H9 (cell line): ENCODE results near the gene LSM7. TPM values are rescaled to one million over a fixed set of nuclear protein-coding genes. Genes with fewer than 3 reads are reported as not detected.
A peak's percentile ranks its signal among the peaks of the same experiment; 100 is the strongest.

Experiments used
- DNase-seq: peaks from one replicate; pipeline ENCODE4 v3.0.0-alpha.2; 2017
- H2AFZ ChIP-seq: one replicate; pipeline ENCODE4 v1.6.1; 2013; ENCODE audit warnings: mild to moderate bottlenecking, low read length, control low read depth, moderate library complexity
- H2AK5ac ChIP-seq: 2 replicates; pipeline ENCODE4 v1.6.1; 2013; ENCODE audit warnings: low read length, control low read depth, mixed read lengths; ENCODE audit not compliant: insufficient read length
- H2BK120ac ChIP-seq: one replicate; pipeline ENCODE4 v1.6.1; 2013; ENCODE audit warnings: low read depth, mild to moderate bottlenecking, low read length, control low read depth, inconsistent platforms; ENCODE audit not compliant: poor library complexity, severe bottlenecking
- H2BK12ac ChIP-seq: 2 replicates; pipeline ENCODE4 v1.6.1; 2013; ENCODE audit warnings: low read length, control low read depth, mixed read lengths, low read depth; ENCODE audit not compliant: insufficient read length
- H2BK15ac ChIP-seq: 2 replicates; pipeline ENCODE4 v1.6.1; 2013; ENCODE audit warnings: low read depth, low read length, control low read depth
- H2BK20ac ChIP-seq: one replicate; pipeline ENCODE4 v1.6.1; 2013; ENCODE audit warnings: low read depth, mild to moderate bottlenecking, low read length, control low read depth, inconsistent platforms; ENCODE audit not compliant: poor library complexity, severe bottlenecking
- H2BK5ac ChIP-seq: 2 replicates; pipeline ENCODE4 v1.6.1; 2013; ENCODE audit warnings: low read length, control low read depth, mixed read lengths; ENCODE audit not compliant: insufficient read length
- H3K14ac ChIP-seq: 2 replicates; pipeline ENCODE4 v1.6.1; 2013; ENCODE audit warnings: low read length, control low read depth; ENCODE audit not compliant: insufficient read depth
- H3K18ac ChIP-seq: 2 replicates; pipeline ENCODE4 v1.6.1; 2013; ENCODE audit warnings: low read depth, mild to moderate bottlenecking, mixed read lengths, low read length, control low read depth; ENCODE audit not compliant: insufficient read length
- H3K23ac ChIP-seq: 2 replicates; pipeline ENCODE4 v1.6.1; 2013; ENCODE audit warnings: low read length, control low read depth, mixed read lengths, low read depth; ENCODE audit not compliant: insufficient read length
- H3K23me2 ChIP-seq: 2 replicates; pipeline ENCODE4 v1.6.1; 2013; ENCODE audit warnings: low read depth, mild to moderate bottlenecking, mixed read lengths, low read length, control low read depth; ENCODE audit not compliant: insufficient read length, poor library complexity, severe bottlenecking
- H3K27ac ChIP-seq: 2 replicates; pipeline ENCODE4 v1.5.1; 2013; ENCODE audit warnings: low read length, control low read depth, mixed read lengths, low read depth; ENCODE audit not compliant: insufficient read length
- H3K27me3 ChIP-seq: 2 replicates; pipeline ENCODE4 v1.6.1; 2013; ENCODE audit warnings: low read length, control low read depth, inconsistent platforms; ENCODE audit not compliant: insufficient read depth
- H3K4ac ChIP-seq: 2 replicates; pipeline ENCODE4 v1.6.1; 2013; ENCODE audit warnings: low read depth, mild to moderate bottlenecking, control low read depth, inconsistent platforms, low read length, moderate library complexity
- H3K4me1 ChIP-seq: 2 replicates; pipeline ENCODE4 v1.6.1; 2013; ENCODE audit warnings: low read length, control low read depth, inconsistent platforms; ENCODE audit not compliant: insufficient read depth
- H3K4me2 ChIP-seq: 2 replicates; pipeline ENCODE4 v1.6.1; 2013; ENCODE audit warnings: low read length, control low read depth, mixed read lengths; ENCODE audit not compliant: insufficient read length, insufficient read depth
- H3K56ac ChIP-seq: 2 replicates; pipeline ENCODE4 v1.6.1; 2013; ENCODE audit warnings: low read depth, mild to moderate bottlenecking, mixed read lengths, low read length, control low read depth; ENCODE audit not compliant: insufficient read length
- H3K79me1 ChIP-seq: 2 replicates; pipeline ENCODE4 v1.6.1; 2013; ENCODE audit warnings: low read depth, mild to moderate bottlenecking, moderate library complexity, low read length, control low read depth, inconsistent platforms; ENCODE audit not compliant: insufficient read depth, poor library complexity, severe bottlenecking
- H3K79me2 ChIP-seq: 2 replicates; pipeline ENCODE4 v1.6.1; 2013; ENCODE audit warnings: low read length, control low read depth, inconsistent platforms; ENCODE audit not compliant: insufficient read depth
- H3K9ac ChIP-seq: 2 replicates; pipeline ENCODE4 v1.6.1; 2013; ENCODE audit warnings: low read length, control low read depth, mixed read lengths; ENCODE audit not compliant: insufficient read length; ENCODE audit errors: extremely low read depth
- H3K9me3 ChIP-seq: one replicate; pipeline ENCODE4 v1.6.1; 2013; ENCODE audit warnings: low read depth, low read length, inconsistent platforms; ENCODE audit not compliant: control insufficient read depth
- H3T11ph ChIP-seq: one replicate; pipeline ENCODE4 v1.6.1; 2013; ENCODE audit warnings: mild to moderate bottlenecking, low read length, control low read depth, inconsistent platforms
- H4K20me1 ChIP-seq: one replicate; pipeline ENCODE4 v1.6.1; 2013; ENCODE audit not compliant: control insufficient read depth, insufficient read length, insufficient read depth
- H4K5ac ChIP-seq: 2 replicates; pipeline ENCODE4 v1.6.1; 2013; ENCODE audit warnings: low read depth, mild to moderate bottlenecking, mixed read lengths, low read length, control low read depth; ENCODE audit not compliant: insufficient read length
- H4K8ac ChIP-seq: replicated peaks from 2 replicates; pipeline ENCODE4 v1.6.1; 2013; ENCODE audit warnings: low read length, control low read depth, mixed read lengths, low read depth; ENCODE audit not compliant: insufficient read length
- H4K91ac ChIP-seq: 2 replicates; pipeline ENCODE4 v1.6.1; 2013; ENCODE audit warnings: low read depth, mild to moderate bottlenecking, moderate library complexity, mixed read lengths, low read length, control low read depth; ENCODE audit not compliant: insufficient read length
- H3K27ac Mint-ChIP-seq, 3 experiments: 2 replicates in 2 of 3; 3 replicates in 1 of 3; pipeline ENCODE4 v1.8.0; 2020 to 2021; ENCODE audit warnings: mixed read lengths in 3 of 3, mild to moderate bottlenecking in 1 of 3, moderate library complexity in 1 of 3
- H3K27me3 Mint-ChIP-seq: 2 replicates; pipeline ENCODE4 v1.8.0; 2021; ENCODE audit warnings: low read depth, mild to moderate bottlenecking, moderate library complexity, mixed read lengths
- H3K36me3 Mint-ChIP-seq, 3 experiments: 2 replicates in 2 of 3; 3 replicates in 1 of 3; pipeline ENCODE4 v1.8.0; 2020 to 2021; ENCODE audit warnings: low read depth in 3 of 3, mixed read lengths in 3 of 3; ENCODE audit not compliant: insufficient read depth in 1 of 3
- H3K4me1 Mint-ChIP-seq, 2 experiments: 2 replicates each; pipeline ENCODE4 v1.8.0; 2020; ENCODE audit warnings: mixed read lengths in 2 of 2
- H3K4me3 Mint-ChIP-seq, 2 experiments: 2 replicates in 1 of 2; 3 replicates in 1 of 2; pipeline ENCODE4 v1.8.0; 2020 to 2021; ENCODE audit warnings: mild to moderate bottlenecking in 2 of 2, mixed read lengths in 2 of 2, moderate library complexity in 1 of 2
- H3K9me3 Mint-ChIP-seq, 2 experiments: 2 replicates in 1 of 2; 3 replicates in 1 of 2; pipeline ENCODE4 v1.8.0; 2020; ENCODE audit warnings: mild to moderate bottlenecking in 2 of 2, mixed read lengths in 2 of 2, moderate library complexity in 1 of 2
- WGBS: extraction: QIAGEN DNeasy Blood & Tissue Kit; methylation state at CpG from one replicate; pipeline ENCODE4 v1.1.7; 2013; ENCODE audit warnings: missing lambda C conversion rate, low lambda C conversion rate, mixed read lengths; ENCODE audit not compliant: insufficient read length; ENCODE audit errors: extremely low coverage; 5-methylcytosine and 5-hydroxymethylcytosine counted together
- total RNA-seq: library from RNA; stranded (reverse); gene quantifications from 2 replicates; pipeline ENCODE4 v1.2.1, GENCODE V29; 2021
- TF ChIP-seq, protein P1 (sequence below): fragments of 200-600 bp; sonication (generic); conservative IDR thresholded peaks from 3 replicates; pipeline ENCODE4 v1.8.0; 2021; ENCODE audit warnings: antibody characterized with exemption, mild to moderate bottlenecking

The LSM7 gene
- total RNA-seq, 1 experiment from 2014 or later: 187 TPM

DNA sequence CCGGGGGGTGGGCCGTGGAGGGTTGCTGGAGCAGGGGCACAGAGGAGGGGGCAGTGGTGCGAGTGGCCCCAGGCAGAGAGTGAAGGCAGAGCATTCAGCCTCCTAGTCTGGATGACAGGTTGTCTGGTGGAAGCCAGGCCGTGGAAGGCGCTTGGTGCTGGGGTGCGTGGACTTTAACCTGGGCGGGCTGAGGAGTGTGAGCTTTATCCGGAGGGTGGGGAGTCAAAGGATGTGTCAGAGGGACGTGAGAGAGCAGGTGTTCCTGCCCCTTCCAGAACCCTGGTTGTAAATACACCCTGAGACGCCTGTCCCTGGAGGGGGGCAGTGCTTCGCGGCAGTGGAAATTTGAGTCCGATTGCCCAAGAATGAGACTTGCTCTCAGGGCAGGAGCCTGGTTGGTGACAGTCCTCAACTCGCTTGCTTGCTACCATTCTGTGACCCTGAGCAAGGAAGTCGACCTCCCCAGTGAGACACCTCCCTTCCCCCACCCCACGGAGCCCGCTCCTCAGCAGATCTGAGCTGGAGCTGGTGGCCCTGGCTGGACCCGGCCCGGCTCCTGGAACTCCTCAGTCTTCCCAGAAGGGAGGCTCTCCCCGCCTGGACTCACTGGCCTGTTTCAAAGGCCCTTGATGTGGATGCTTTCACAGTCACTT, 2.4 kb upstream of the LSM7 start:
- Mint-ChIP-seq H3K27ac (peak overlapping the region; percentile 77 to 99 (median 84); a peak in 6 of 7 replicates), H3K9me3 (peaks cover 2% of the 10 kb centered on the region in 2 experiments; a peak in 4 of 5 replicates), H3K36me3 (peaks cover 5 to 22% (median 17%) of the 10 kb centered on the region in 3 experiments), H3K4me3 (peak overlapping the region; percentile 43 to 67), H3K4me1 (peaks cover 36 to 49% of the 10 kb centered on the region in 2 experiments), H3K27me3 (peaks cover 1% of the 10 kb centered on the region; the same call in 1 of the 2 replicates)
- Histone ChIP-seq H2BK120ac (no peak overlapping the region), H3K23ac (no peak overlapping the region), H3K4ac (no peak overlapping the region), H2AFZ (no peak overlapping the region), H3T11ph (no peak overlapping the region), H2AK5ac (no peak overlapping the region), H3K23me2 (peaks cover 9% of the 10 kb centered on the region), H3K4me2 (no peak overlapping the region), H3K18ac (no peak overlapping the region), H3K79me2 (peaks cover 5% of the 10 kb centered on the region; the same call in 1 of the 2 replicates), H2BK12ac (no peak overlapping the region), H2BK15ac (no peak overlapping the region), H3K4me1 (peaks cover 5% of the 10 kb centered on the region; the same call in 1 of the 2 replicates), H3K27me3 (no peaks in the 10 kb centered on the region), H2BK5ac (no peak overlapping the region), H3K9me3 (no peaks in the 10 kb centered on the region), H3K9ac (no peak overlapping the region), H3K27ac (no peak overlapping the region), H4K5ac (no peak overlapping the region), H3K56ac (no peak overlapping the region), H4K8ac (no peak overlapping the region), H2BK20ac (no peak overlapping the region), H4K20me1 (peaks cover 5% of the 10 kb centered on the region), H4K91ac (no peak overlapping the region), H3K14ac (peak overlapping the region; percentile 5; the same call in 1 of the 2 replicates), H3K79me1 (peaks cover 2% of the 10 kb centered on the region)
- WGBS: no CpG with 5 or more reads among the region's 20 CpGs
- TF ChIP-seq, protein P1, sequence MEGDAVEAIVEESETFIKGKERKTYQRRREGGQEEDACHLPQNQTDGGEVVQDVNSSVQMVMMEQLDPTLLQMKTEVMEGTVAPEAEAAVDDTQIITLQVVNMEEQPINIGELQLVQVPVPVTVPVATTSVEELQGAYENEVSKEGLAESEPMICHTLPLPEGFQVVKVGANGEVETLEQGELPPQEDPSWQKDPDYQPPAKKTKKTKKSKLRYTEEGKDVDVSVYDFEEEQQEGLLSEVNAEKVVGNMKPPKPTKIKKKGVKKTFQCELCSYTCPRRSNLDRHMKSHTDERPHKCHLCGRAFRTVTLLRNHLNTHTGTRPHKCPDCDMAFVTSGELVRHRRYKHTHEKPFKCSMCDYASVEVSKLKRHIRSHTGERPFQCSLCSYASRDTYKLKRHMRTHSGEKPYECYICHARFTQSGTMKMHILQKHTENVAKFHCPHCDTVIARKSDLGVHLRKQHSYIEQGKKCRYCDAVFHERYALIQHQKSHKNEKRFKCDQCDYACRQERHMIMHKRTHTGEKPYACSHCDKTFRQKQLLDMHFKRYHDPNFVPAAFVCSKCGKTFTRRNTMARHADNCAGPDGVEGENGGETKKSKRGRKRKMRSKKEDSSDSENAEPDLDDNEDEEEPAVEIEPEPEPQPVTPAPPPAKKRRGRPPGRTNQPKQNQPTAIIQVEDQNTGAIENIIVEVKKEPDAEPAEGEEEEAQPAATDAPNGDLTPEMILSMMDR: no peak
- DNase-seq: no peak
